GM21717 (cell line): Measurements from ENCODE around the gene CHGA.

ENCODE experiments used
- ATAC-seq: cut with Tn5 transposase; IDR thresholded peaks from one replicate; pipeline ENCODE4 v1.9.1; 2021; ENCODE audit warnings: mild to moderate bottlenecking, moderate library complexity; ENCODE audit not compliant: unreplicated experiment

The CHGA gene

GRCh38 chr14:92929689-92930608 lies 7.0 kb downstream of the CHGA start:
- no peak for ATAC-seq

- no peak for ATAC-seq
Observed at GRCh38 chr14:92930737-92931602, 8.0 kb downstream of the CHGA start.

- no peak for ATAC-seq
Observed at GRCh38 chr14:92931681-92932447, 8.9 kb downstream of the CHGA start.

GRCh38 chr14:92932448-92933395 lies 9.8 kb downstream of the CHGA start:
- no peak for ATAC-seq

- no peak for ATAC-seq
Observed at GRCh38 chr14:92933481-92933880, 10.5 kb downstream of the CHGA start.

- ATAC-seq = no peak
Observed at GRCh38 chr14:92934196-92935085, 11.5 kb downstream of the CHGA start.

GRCh38 chr14:92935446-92935845 lies 12.5 kb downstream of the CHGA start:
- no peak for ATAC-seq

GRCh38 chr14:92936085-92936484 lies 13.1 kb downstream of the CHGA start:
- ATAC-seq = no peak

GRCh38 chr14:92937051-92937937 lies 14.3 kb downstream of the CHGA start:
- no peak for ATAC-seq

GRCh38 chr14:92938235-92938875 lies 15.4 kb downstream of the CHGA start:
- no peak for ATAC-seq

GRCh38 chr14:92938890-92939671 lies 16.1 kb downstream of the CHGA start:
- no peak for ATAC-seq

- ATAC-seq = no peak
Observed at GRCh38 chr14:92939699-92940098, 16.7 kb downstream of the CHGA start.

GRCh38 chr14:92940543-92940942 lies 17.6 kb downstream of the CHGA start:
- ATAC-seq = no peak

- no peak for ATAC-seq
Observed at GRCh38 chr14:92941531-92941930, 18.6 kb downstream of the CHGA start.

- no peak for ATAC-seq
Observed at GRCh38 chr14:92942136-92942535, 19.2 kb downstream of the CHGA start.

- ATAC-seq = no peak
Observed at GRCh38 chr14:92942576-92942975, 19.6 kb downstream of the CHGA start.
